Neural cell (in vitro differentiated cells): Measurements from ENCODE around the gene COL20A1. TPM values are rescaled to one million over a fixed set of nuclear protein-coding genes. Genes with fewer than 3 reads are reported as not detected.

Source experiments
- H2AFZ ChIP-seq: fragments of 200-600, 300-800 bp; sonication (generic), shearing (Covaris generic); 2 replicates; pipeline ENCODE4 v1.6.0; 2014; ENCODE audit warnings: low read depth, mild to moderate bottlenecking, antibody characterized with exemption, low read length, moderate library complexity
- H3F3A ChIP-seq: fragments of 200-600 bp; shearing (Covaris generic); 2 replicates; pipeline ENCODE4 v1.6.1; 2016; ENCODE audit warnings: mild to moderate bottlenecking, moderate library complexity, mixed read lengths, antibody characterized with exemption, low read length; ENCODE audit not compliant: insufficient read depth, poor library complexity, severe bottlenecking
- H3K27ac ChIP-seq: fragments of 200-600, 300-800 bp; sonication (generic), shearing (Covaris generic); 2 replicates; pipeline ENCODE4 v1.5.1; 2014; ENCODE audit warnings: mild to moderate bottlenecking, low read length, moderate library complexity
- H3K27me3 ChIP-seq: fragments of 300-800, 200-600 bp; sonication (generic), shearing (Covaris generic); 2 replicates; pipeline ENCODE4 v1.6.0; 2014; ENCODE audit warnings: mild to moderate bottlenecking, low read depth, low read length, moderate library complexity; ENCODE audit not compliant: insufficient read depth
- H3K36me3 ChIP-seq: fragments of 300-800, 200-600 bp; sonication (generic), shearing (Covaris generic); 2 replicates; pipeline ENCODE4 v1.5.1; 2014; ENCODE audit warnings: mild to moderate bottlenecking, antibody characterized with exemption, low read length, moderate library complexity; ENCODE audit not compliant: insufficient read depth
- H3K4me2 ChIP-seq: fragments of 300-800, 200-600 bp; sonication (generic), shearing (Covaris generic); 2 replicates; pipeline ENCODE4 v1.6.0; 2014; ENCODE audit warnings: mild to moderate bottlenecking, low read length
- H3K4me3 ChIP-seq: fragments of 300-800, 200-600 bp; sonication (generic), shearing (Covaris generic); 2 replicates; pipeline ENCODE4 v1.5.1; 2014; ENCODE audit warnings: mild to moderate bottlenecking, low read length, moderate library complexity
- H3K79me2 ChIP-seq: fragments of 200-600 bp; shearing (Covaris generic); replicated peaks from 2 replicates; pipeline ENCODE4 v1.6.0; 2014; ENCODE audit warnings: mild to moderate bottlenecking, low read length, moderate library complexity; ENCODE audit not compliant: insufficient read depth
- H3K9ac ChIP-seq: fragments of 300-800, 200-600 bp; sonication (generic), shearing (Covaris generic); 2 replicates; pipeline ENCODE4 v1.6.1; 2016; ENCODE audit warnings: mild to moderate bottlenecking, low read length, mixed read lengths
- H3K9me2 ChIP-seq: fragments of 200-600 bp; shearing (Covaris generic); 2 replicates; pipeline ENCODE4 v1.6.1; 2016; ENCODE audit warnings: mild to moderate bottlenecking, low read length, mixed read lengths; ENCODE audit not compliant: insufficient read depth
- H3K9me3 ChIP-seq: fragments of 200-600, 300-800 bp; sonication (generic), shearing (Covaris generic); 2 replicates; pipeline ENCODE4 v1.6.1; 2016; ENCODE audit warnings: mild to moderate bottlenecking, mixed run types, low read length, moderate library complexity, mixed read lengths
- H4K20me1 ChIP-seq: fragments of 200-600 bp; shearing (Covaris generic); 2 replicates; pipeline ENCODE4 v1.6.1; 2016; ENCODE audit warnings: mild to moderate bottlenecking, mixed run types; ENCODE audit not compliant: insufficient read depth
- EP300 ChIP-seq: fragments of 450-650 bp; conservative IDR thresholded peaks from 2 replicates; pipeline ENCODE4 v1.6.1; 2014; ENCODE audit warnings: antibody characterized with exemption, mild to moderate bottlenecking, moderate library complexity; ENCODE audit not compliant: poor library complexity, severe bottlenecking
- EZH2 ChIP-seq: fragments of 200-600, 300-800 bp; shearing (Covaris generic), sonication (generic); IDR thresholded peaks from 2 replicates; pipeline ENCODE4 v1.6.1; 2014; ENCODE audit warnings: antibody characterized with exemption, low read length, borderline replicate concordance, mild to moderate bottlenecking; ENCODE audit not compliant: insufficient read depth, poor library complexity, severe bottlenecking
- MXI1 ChIP-seq: fragments of 450-650 bp; conservative IDR thresholded peaks from 2 replicates; pipeline ENCODE4 v1.6.1; 2014; ENCODE audit warnings: antibody characterized with exemption, mild to moderate bottlenecking; ENCODE audit not compliant: poor library complexity, severe bottlenecking
- POLR2AphosphoS5 ChIP-seq: IDR thresholded peaks from 2 replicates; pipeline ENCODE4 v1.6.1; 2012
- RAD21 ChIP-seq: fragments of 450-650 bp; conservative IDR thresholded peaks from 2 replicates; pipeline ENCODE4 v1.6.1; 2014; ENCODE audit warnings: antibody characterized with exemption, mild to moderate bottlenecking, moderate library complexity
- SMC3 ChIP-seq: fragments of 450-650 bp; conservative IDR thresholded peaks from 2 replicates; pipeline ENCODE4 v1.6.1; 2014; ENCODE audit warnings: antibody characterized with exemption, mild to moderate bottlenecking, moderate library complexity; ENCODE audit not compliant: poor library complexity
- TAF1 ChIP-seq: IDR thresholded peaks from 2 replicates; pipeline ENCODE4 v1.6.1; 2012; ENCODE audit warnings: low read depth
- polyA plus RNA-seq: library from polyadenylated mRNA; depleted of rRNA; stranded (reverse); fragments of >200 nt; gene quantifications from 2 replicates; pipeline ENCODE4 v1.2.3, GENCODE V29; 2014
- TF ChIP-seq, protein P1 (sequence below): fragments of 450-650 bp; IDR thresholded peaks from 2 replicates; pipeline ENCODE4 v1.5.1; 2014; ENCODE audit warnings: antibody characterized with exemption, mild to moderate bottlenecking, moderate library complexity; ENCODE audit not compliant: poor library complexity, severe bottlenecking
- TF ChIP-seq, protein P2 (sequence below): IDR thresholded peaks from 2 replicates; pipeline ENCODE4 v1.6.1; 2012; ENCODE audit warnings: borderline replicate concordance

COL20A1 gene
- polyA plus RNA-seq, 1 donor from 2014 or later, result 1.1 TPM

GRCh38 chr20:63278661-63279060, 14.3 kb upstream of the COL20A1 start:
- Histone ChIP-seq H3K9me2 (no peaks in the 10 kb centered on the region), H3K27me3 (no peaks in the 10 kb centered on the region), H3K9ac (no peak overlapping the region), H3K36me3 (no peaks in the 10 kb centered on the region), H3K4me2 (no peak overlapping the region), H3K9me3 (no peaks in the 10 kb centered on the region), H3K79me2 (peaks cover 14% of the 10 kb centered on the region), H3K4me3 (no peak overlapping the region), H4K20me1 (no peaks in the 10 kb centered on the region), H3K27ac (no peak overlapping the region), H2AFZ (no peak overlapping the region), H3F3A (no peaks in the 10 kb centered on the region)
- TF ChIP-seq EZH2, result no peak
- TF ChIP-seq SMC3, result no peak
- TF ChIP-seq MXI1, result no peak
- TF ChIP-seq, protein P1, sequence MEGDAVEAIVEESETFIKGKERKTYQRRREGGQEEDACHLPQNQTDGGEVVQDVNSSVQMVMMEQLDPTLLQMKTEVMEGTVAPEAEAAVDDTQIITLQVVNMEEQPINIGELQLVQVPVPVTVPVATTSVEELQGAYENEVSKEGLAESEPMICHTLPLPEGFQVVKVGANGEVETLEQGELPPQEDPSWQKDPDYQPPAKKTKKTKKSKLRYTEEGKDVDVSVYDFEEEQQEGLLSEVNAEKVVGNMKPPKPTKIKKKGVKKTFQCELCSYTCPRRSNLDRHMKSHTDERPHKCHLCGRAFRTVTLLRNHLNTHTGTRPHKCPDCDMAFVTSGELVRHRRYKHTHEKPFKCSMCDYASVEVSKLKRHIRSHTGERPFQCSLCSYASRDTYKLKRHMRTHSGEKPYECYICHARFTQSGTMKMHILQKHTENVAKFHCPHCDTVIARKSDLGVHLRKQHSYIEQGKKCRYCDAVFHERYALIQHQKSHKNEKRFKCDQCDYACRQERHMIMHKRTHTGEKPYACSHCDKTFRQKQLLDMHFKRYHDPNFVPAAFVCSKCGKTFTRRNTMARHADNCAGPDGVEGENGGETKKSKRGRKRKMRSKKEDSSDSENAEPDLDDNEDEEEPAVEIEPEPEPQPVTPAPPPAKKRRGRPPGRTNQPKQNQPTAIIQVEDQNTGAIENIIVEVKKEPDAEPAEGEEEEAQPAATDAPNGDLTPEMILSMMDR, result no peak
- TF ChIP-seq RAD21, result no peak
- no peak for TF ChIP-seq POLR2AphosphoS5
- TF ChIP-seq, protein P2, sequence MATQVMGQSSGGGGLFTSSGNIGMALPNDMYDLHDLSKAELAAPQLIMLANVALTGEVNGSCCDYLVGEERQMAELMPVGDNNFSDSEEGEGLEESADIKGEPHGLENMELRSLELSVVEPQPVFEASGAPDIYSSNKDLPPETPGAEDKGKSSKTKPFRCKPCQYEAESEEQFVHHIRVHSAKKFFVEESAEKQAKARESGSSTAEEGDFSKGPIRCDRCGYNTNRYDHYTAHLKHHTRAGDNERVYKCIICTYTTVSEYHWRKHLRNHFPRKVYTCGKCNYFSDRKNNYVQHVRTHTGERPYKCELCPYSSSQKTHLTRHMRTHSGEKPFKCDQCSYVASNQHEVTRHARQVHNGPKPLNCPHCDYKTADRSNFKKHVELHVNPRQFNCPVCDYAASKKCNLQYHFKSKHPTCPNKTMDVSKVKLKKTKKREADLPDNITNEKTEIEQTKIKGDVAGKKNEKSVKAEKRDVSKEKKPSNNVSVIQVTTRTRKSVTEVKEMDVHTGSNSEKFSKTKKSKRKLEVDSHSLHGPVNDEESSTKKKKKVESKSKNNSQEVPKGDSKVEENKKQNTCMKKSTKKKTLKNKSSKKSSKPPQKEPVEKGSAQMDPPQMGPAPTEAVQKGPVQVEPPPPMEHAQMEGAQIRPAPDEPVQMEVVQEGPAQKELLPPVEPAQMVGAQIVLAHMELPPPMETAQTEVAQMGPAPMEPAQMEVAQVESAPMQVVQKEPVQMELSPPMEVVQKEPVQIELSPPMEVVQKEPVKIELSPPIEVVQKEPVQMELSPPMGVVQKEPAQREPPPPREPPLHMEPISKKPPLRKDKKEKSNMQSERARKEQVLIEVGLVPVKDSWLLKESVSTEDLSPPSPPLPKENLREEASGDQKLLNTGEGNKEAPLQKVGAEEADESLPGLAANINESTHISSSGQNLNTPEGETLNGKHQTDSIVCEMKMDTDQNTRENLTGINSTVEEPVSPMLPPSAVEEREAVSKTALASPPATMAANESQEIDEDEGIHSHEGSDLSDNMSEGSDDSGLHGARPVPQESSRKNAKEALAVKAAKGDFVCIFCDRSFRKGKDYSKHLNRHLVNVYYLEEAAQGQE, result no peak
- TF ChIP-seq TAF1, result no peak
- no peak for TF ChIP-seq EP300

GRCh38 chr20:63279931-63280330, 13.1 kb upstream of the COL20A1 start:
- H3K9me3 ChIP-seq, result no peaks in the 10 kb centered on the region
- no peaks in the 10 kb centered on the region for H4K20me1 ChIP-seq
- H3K27me3 ChIP-seq, result no peaks in the 10 kb centered on the region
- no peaks in the 10 kb centered on the region for H3F3A ChIP-seq
- H2AFZ ChIP-seq, result no peak overlapping the region
- H3K9me2 ChIP-seq, result no peaks in the 10 kb centered on the region
- TF ChIP-seq, protein P2, result no peak
- TF ChIP-seq EZH2 (no peak), TAF1 (no peak), RAD21 (no peak), SMC3 (no peak), EP300 (no peak), MXI1 (no peak), POLR2AphosphoS5 (no peak)
- TF ChIP-seq, protein P1, result no peak
- no peak overlapping the region for H3K27ac ChIP-seq
- no peak overlapping the region for H3K4me2 ChIP-seq
- no peaks in the 10 kb centered on the region for H3K36me3 ChIP-seq
- H3K79me2 ChIP-seq, result peaks cover 4% of the 10 kb centered on the region
- no peak overlapping the region for H3K9ac ChIP-seq
- no peak overlapping the region for H3K4me3 ChIP-seq
